H1 (cell line): Measurements from ENCODE around the gene SIPA1L3. TPM values are rescaled to one million over a fixed set of nuclear protein-coding genes. Genes with fewer than 3 reads are reported as not detected.

Experiments
- ASH2L ChIP-seq: fragments of 200-600, 300-600 bp; sonication (generic); IDR thresholded peaks from one replicate; pipeline ENCODE4 v1.7.1; 2017; ENCODE audit warnings: low read length
- ATF2 ChIP-seq: IDR thresholded peaks from 2 replicates; pipeline ENCODE4 v1.6.1; 2012; ENCODE audit warnings: low read length, inconsistent platforms
- CEBPB ChIP-seq: IDR thresholded peaks from 2 replicates; pipeline ENCODE4 v1.6.1; 2012; ENCODE audit warnings: low read depth, low read length
- E2F6 ChIP-seq: IDR thresholded peaks from 2 replicates; pipeline ENCODE4 v1.6.1; 2012; ENCODE audit warnings: inconsistent platforms
- HDAC2 ChIP-seq, 2 experiments: fragments of 300-600 bp in 1 of 2; sonication (generic) in 1 of 2; IDR thresholded peaks; 2 replicates each; pipeline ENCODE4 v1.6.1; 2011 to 2012; ENCODE audit warnings: low read depth in 2 of 2, low read length in 2 of 2, mild to moderate bottlenecking in 2 of 2, moderate library complexity in 2 of 2, borderline replicate concordance in 1 of 2, inconsistent platforms in 1 of 2
- JUN ChIP-seq: IDR thresholded peaks from 2 replicates; pipeline ENCODE4 v1.6.1; 2011; ENCODE audit warnings: low read depth, mild to moderate bottlenecking, improper control_type of control experiment, low read length
- KDM4A ChIP-seq: IDR thresholded peaks from one replicate; pipeline ENCODE4 v1.7.1; 2012; ENCODE audit warnings: low read depth, mild to moderate bottlenecking, moderate library complexity, low read length, inconsistent platforms; ENCODE audit not compliant: severe bottlenecking
- KDM5A ChIP-seq: fragments of 200-600 bp; IDR thresholded peaks from 2 replicates; pipeline ENCODE4 v1.7.1; 2012; ENCODE audit warnings: mild to moderate bottlenecking, low read length, inconsistent platforms, mixed read lengths
- RAD21 ChIP-seq, 2 experiments: IDR thresholded peaks in 1 of 2; conservative IDR thresholded peaks in 1 of 2; 2 replicates each; pipeline ENCODE4 v1.6.1; 2011; ENCODE audit warnings: low read depth in 2 of 2, low read length in 2 of 2, improper control_type of control experiment in 1 of 2, inconsistent platforms in 1 of 2, mild to moderate bottlenecking in 1 of 2, moderate library complexity in 1 of 2
- RNF2 ChIP-seq: fragments of 200-900, 300-1000 bp; sonication (generic); IDR thresholded peaks from 2 replicates; pipeline ENCODE4 v1.7.1; 2016; ENCODE audit warnings: borderline replicate concordance, low read depth, mild to moderate bottlenecking, antibody characterized with exemption, low read length; ENCODE audit not compliant: poor library complexity, severe bottlenecking; ENCODE audit errors: missing control alignments
- SAP30 ChIP-seq: fragments of 300-600 bp; sonication (generic); IDR thresholded peaks from 2 replicates; pipeline ENCODE4 v1.7.1; 2012; ENCODE audit warnings: low read length, moderate library complexity, mild to moderate bottlenecking, inconsistent platforms; ENCODE audit not compliant: insufficient read depth, insufficient replicate concordance
- SP1 ChIP-seq: IDR thresholded peaks from 2 replicates; pipeline ENCODE4 v1.6.1; 2011; ENCODE audit warnings: low read depth, low read length
- SRF ChIP-seq: IDR thresholded peaks from 2 replicates; pipeline ENCODE4 v1.6.1; 2011; ENCODE audit warnings: mild to moderate bottlenecking, low read depth, low read length, moderate library complexity
- TAF1 ChIP-seq: IDR thresholded peaks from 2 replicates; pipeline ENCODE4 v1.6.1; 2011; ENCODE audit warnings: mild to moderate bottlenecking, low read depth, low read length
- TEAD4 ChIP-seq: IDR thresholded peaks from 2 replicates; pipeline ENCODE4 v1.6.1; 2012; ENCODE audit warnings: low read depth, low read length, inconsistent platforms, mixed read lengths
- YY1 ChIP-seq: IDR thresholded peaks from 2 replicates; pipeline ENCODE4 v1.6.1; 2011; ENCODE audit warnings: low read depth, mild to moderate bottlenecking, low read length
- polyA plus RNA-seq, 7 experiments: library from polyadenylated mRNA; depleted of rRNA in 3 of 7; stranded (reverse) in 5 of 7; unstranded in 2 of 7; fragments of >200 nt in 5 of 7; fragments of 200-250 nt in 2 of 7; gene quantifications; 1 replicate in 5 of 7; 2 replicates in 1 of 7; 4 replicates in 1 of 7; pipeline versions ENCODE4 v1.2.1 to v1.2.3, GENCODE V29; 2011 to 2013; ENCODE audit warnings: missing spikeins in 2 of 7, mixed read lengths in 2 of 7
- total RNA-seq: library from RNA; stranded (reverse); fragmentation: NEBNext Ultra II Directional; extraction: Animal tissue kit (Norgen Biotek cat#: 25700); gene quantifications from 2 replicates; pipeline ENCODE4 v1.2.1, GENCODE V29; 2021
- TF ChIP-seq, protein P1 (sequence below): IDR thresholded peaks from 2 replicates; pipeline ENCODE4 v1.6.1; 2011; ENCODE audit warnings: low read length, improper control_type of control experiment
- TF ChIP-seq, protein P2 (sequence below): IDR thresholded peaks from 2 replicates; pipeline ENCODE4 v1.6.1; 2011; ENCODE audit warnings: low read depth, mild to moderate bottlenecking, low read length; ENCODE audit not compliant: insufficient read depth

Gene SIPA1L3
- total and polyA plus RNA-seq, 2 of the 8 experiments (the other 6 are each of a cell fraction or from before 2014, with no cell fraction given) = 15.0 to 54.9 TPM

- TF ChIP-seq RAD21 (IDR thresholded peaks at IDR 0.05 in 1 of 2, conservative IDR thresholded peaks at IDR 0.05 in 1 of 2; ENCODE audit: low read depth in 2 of 2, low read length in 2 of 2) (peak; percentile 20 to 50; a peak in 3 of 4 replicates), KDM5A (no peak), E2F6 (no peak), YY1 (peak; percentile 85), SRF (no peak), KDM4A (peak; percentile 51), JUN (no peak), CEBPB (no peak), RNF2 (no peak), SAP30 (no peak), ATF2 (no peak), SP1 (peak; percentile 88; the same call in 1 of the 2 replicates), TEAD4 (no peak), ASH2L (no peak), TAF1 (no peak), HDAC2 (IDR thresholded peaks at IDR 0.05; ENCODE audit: borderline replicate concordance in 1 of 2, low read depth in 2 of 2, low read length in 2 of 2) (peak; percentile 70 to 83; a peak in 2 of 4 replicates)
- TF ChIP-seq, protein P1, sequence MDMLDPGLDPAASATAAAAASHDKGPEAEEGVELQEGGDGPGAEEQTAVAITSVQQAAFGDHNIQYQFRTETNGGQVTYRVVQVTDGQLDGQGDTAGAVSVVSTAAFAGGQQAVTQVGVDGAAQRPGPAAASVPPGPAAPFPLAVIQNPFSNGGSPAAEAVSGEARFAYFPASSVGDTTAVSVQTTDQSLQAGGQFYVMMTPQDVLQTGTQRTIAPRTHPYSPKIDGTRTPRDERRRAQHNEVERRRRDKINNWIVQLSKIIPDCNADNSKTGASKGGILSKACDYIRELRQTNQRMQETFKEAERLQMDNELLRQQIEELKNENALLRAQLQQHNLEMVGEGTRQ = peak; percentile 74
- TF ChIP-seq, protein P2, sequence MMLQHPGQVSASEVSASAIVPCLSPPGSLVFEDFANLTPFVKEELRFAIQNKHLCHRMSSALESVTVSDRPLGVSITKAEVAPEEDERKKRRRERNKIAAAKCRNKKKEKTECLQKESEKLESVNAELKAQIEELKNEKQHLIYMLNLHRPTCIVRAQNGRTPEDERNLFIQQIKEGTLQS = 0 out of 2 replicates have a peak, but pooled peaks have one; percentile 37
Observed at GRCh38 chr19:38224014-38224862, 317.2 kb downstream of the SIPA1L3 start, which contains the start of gene DPF1 (continued).
